ENCODE measurements around the gene FOSB.
"Not testable (repeated sequence)": the region's sequence is repeated elsewhere in the genome, so short reads cannot be mapped to it uniquely, and the experiment has no call there.

The FOSB gene

GRCh38 chr19:45467456-45468158 lies at the start of gene FOSB:
Gene FOSB, plus strand, starts transcription at chr19:45467996. Its CDS starts 591 bp downstream, at chr19:45468587.
- DNase-seq (ENCODE audit: insufficient read length, low spot score) (peak; percentile 91), FAIRE-seq (no peak)

DNA sequence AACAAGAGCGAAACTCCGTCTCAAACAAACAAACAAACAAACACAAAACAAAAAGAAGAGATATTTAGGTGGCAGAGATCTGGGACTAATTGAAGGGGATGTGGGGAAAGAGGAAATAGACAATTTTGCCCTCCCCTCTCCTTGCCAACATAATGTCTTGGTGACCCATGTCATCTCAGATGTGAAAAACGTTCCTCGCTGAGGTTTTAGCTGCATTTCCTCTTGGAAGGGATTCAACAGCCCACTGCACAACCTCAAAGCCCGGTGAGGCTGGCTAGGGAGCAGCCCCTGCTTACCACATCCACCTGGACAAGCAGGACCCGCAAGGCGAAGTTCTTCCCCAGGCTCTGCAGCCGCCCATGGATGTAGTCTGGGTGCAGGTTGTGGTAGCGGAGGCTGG lies 49.0 kb upstream of the FOSB start:
- no peak for DNase-seq (ENCODE audit: insufficient read length, low spot score)

GRCh38 chr19:45419396-45419795 lies 48.4 kb upstream of the FOSB start:
- FAIRE-seq = no peak
- DNase-seq (ENCODE audit: insufficient read length, low spot score) = no peak

More for the DNA sequence above, 49.0 kb upstream of the FOSB start:
- no peak for FAIRE-seq

- DNase-seq (ENCODE audit: insufficient read length, low spot score) (no peak), FAIRE-seq (no peak)
Observed at GRCh38 chr19:45419895-45420294, 47.9 kb upstream of the FOSB start.

- FAIRE-seq = no peak
- no peak for DNase-seq (ENCODE audit: insufficient read length, low spot score)
Observed at GRCh38 chr19:45420356-45420755, 47.4 kb upstream of the FOSB start.

- FAIRE-seq = no peak
- DNase-seq (ENCODE audit: insufficient read length, low spot score) = no peak
Observed at GRCh38 chr19:45420871-45421270, 46.9 kb upstream of the FOSB start.

DNA sequence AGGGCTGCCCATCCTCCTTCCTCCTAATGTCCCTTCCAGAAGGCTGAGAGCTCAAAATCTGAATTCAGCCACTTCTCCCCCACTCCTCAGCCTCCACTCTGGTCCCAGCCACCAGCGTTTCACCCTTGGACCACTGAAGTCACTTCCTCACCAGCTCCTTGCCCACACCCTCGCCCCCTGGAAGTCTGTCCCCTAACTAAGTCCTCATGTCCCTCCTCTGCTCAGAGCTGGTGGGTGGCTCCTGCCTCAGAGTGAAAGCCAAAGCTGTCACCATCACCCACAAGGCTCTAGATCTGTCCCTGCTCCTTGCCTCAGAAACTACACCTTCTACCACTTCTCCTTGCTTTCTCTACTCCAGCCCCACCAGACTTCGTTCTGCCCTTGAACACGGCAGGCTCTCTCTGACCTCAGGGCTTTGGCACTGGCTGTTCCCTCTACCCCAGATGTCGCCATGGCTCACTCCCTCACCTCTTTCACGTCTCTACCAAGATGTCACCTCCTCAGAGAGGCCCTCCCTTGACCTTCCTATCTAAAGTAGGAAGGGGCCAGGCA lies 45.8 kb upstream of the FOSB start:
- no peak for DNase-seq (ENCODE audit: insufficient read length, low spot score)
- FAIRE-seq = no peak

- FAIRE-seq (no peak), DNase-seq (ENCODE audit: insufficient read length, low spot score) (no peak)
Observed at GRCh38 chr19:45423033-45423588, 44.7 kb upstream of the FOSB start.

DNA sequence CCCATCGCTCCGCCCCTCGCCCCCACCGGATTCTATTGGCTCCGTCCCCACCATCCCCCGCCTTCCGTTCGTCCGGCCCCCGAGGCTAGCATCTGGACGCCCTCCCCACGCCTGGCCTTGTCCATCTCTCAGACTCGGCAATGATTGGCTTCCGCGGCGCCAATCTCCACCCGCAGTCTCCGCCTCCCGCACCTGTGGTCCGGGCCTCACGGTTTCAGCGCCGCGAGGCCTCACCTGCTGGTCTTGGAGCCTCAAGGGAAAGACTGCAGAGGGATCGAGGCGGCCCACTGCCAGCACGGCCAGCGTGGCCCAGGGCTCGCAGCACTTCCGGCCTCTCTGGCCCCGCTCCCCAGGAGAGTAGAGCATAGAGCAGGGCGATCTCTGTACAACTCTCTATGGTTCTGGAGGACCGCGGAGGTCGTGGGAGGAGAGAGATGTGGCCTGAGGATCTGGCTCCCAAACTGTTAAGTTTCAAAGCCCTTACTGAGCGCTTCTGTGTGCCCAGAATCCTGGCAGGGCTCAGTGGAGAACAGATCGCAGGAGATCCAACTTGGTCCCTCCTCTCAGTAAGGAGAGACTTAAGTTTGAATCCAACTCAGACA lies 44.1 kb upstream of the FOSB start, which contains the start of gene ERCC1:
Gene ERCC1 (minus strand): TSS at position 329 of the 602 bp plus-strand sequence. CDS start 543 bp downstream, outside the sequence.
- peak; percentile 95 for FAIRE-seq
- DNase-seq (ENCODE audit: insufficient read length, low spot score) = peak; percentile 96

- no peak for FAIRE-seq
- DNase-seq (ENCODE audit: insufficient read length, low spot score) = no peak
Observed at GRCh38 chr19:45424191-45425058, 43.4 kb upstream of the FOSB start.

DNA sequence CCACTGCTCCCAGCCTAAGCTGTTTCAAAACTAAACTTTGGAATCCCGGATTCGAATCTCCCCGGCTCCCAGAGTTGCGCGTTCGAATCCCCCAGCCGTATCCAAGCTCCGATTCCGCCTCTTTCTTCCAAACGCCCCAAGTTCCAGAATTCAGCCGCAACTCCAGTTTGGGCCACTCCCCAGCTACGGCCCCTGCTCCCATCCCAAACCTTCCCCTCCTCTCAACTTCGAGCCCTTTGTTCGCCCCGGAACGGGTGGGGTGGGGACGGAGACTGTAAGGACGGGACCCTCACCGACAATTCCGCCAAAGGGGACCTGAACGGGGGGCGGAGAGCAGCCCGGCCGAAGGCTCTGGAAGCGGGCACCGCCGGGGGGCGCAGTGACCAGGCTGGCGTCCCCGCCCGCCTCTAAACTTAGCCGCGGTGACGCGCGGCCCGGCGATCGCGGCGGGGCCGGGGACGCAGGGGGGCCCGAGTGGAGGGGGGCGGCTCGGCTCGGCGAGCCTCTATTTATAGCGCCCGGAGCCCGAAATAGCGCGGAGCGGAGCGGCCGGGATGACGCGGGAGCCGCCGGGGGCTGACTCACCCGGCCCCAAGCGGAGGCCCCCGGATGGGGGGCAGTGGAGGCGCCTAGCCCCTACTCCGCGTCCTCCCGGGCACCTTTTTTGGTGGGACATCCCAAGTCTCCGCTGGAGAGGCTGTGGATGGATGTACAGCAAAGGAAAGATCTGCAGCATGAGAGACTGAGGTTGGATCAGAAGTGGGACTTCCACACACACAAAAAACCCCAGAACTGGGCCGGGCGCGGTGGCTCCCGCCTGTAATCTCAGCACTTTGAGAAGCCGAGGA lies 39.2 kb upstream of the FOSB start:
- DNase-seq (ENCODE audit: insufficient read length, low spot score) (no peak), FAIRE-seq (no peak)

DNA sequence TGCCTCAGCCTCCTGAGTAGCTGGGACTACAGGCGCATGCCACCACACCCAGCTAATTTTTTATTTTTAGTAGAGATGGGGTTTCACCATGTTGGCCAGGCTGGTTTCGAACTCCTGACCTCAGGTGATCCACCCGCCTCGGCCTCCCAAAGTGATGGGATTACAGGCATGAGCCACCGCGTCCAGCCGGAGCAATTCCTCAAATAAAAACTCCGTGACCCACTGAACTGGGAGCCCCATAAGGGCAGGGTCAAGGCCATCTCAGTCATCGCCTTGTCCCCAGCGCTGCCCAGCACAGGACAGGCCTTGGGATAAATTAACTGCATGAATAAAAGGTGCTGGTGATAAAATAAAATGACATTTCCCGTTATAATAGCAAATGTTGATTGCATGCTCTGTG lies 37.9 kb upstream of the FOSB start:
- FAIRE-seq = not testable (repeated sequence)

GRCh38 chr19:45431008-45431407 lies 36.8 kb upstream of the FOSB start:
- DNase-seq (ENCODE audit: insufficient read length, low spot score); FAIRE-seq: not testable (repeated sequence)

More for the DNA sequence above, 37.9 kb upstream of the FOSB start:
- not testable (repeated sequence) for DNase-seq (ENCODE audit: insufficient read length, low spot score)

DNA sequence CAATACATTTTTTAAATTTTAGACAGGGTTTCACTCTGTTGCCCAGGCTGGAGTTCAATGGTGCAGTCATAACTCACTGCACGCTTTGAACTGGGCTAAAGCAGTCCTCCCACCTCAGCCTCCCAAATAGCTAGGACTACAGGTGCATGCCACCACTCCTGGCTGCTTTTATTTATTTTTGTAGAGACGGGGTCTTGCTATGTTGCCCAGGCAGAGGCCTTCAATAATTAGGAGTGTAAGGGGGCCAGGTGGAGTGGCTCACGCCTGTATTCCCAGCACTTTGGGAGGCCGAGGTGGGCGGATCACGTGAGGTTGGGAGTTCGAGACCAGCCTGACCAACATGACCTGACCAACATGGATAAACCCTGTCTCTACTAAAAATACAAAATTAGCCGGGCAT lies 35.3 kb upstream of the FOSB start:
- DNase-seq (ENCODE audit: insufficient read length, low spot score); FAIRE-seq: not testable (repeated sequence)

GRCh38 chr19:45437328-45437727 lies 30.5 kb upstream of the FOSB start:
- FAIRE-seq = no peak

GRCh38 chr19:45439190-45439568 lies 28.6 kb upstream of the FOSB start:
- FAIRE-seq (no peak), DNase-seq (ENCODE audit: insufficient read length, low spot score) (no peak)

More at GRCh38 chr19:45437328-45437727, 30.5 kb upstream of the FOSB start:
- no peak for DNase-seq (ENCODE audit: insufficient read length, low spot score)

- FAIRE-seq = peak; percentile 28
- peak; percentile 71 for DNase-seq (ENCODE audit: insufficient read length, low spot score)
Observed at GRCh38 chr19:45439569-45440258, 28.1 kb upstream of the FOSB start.

DNA sequence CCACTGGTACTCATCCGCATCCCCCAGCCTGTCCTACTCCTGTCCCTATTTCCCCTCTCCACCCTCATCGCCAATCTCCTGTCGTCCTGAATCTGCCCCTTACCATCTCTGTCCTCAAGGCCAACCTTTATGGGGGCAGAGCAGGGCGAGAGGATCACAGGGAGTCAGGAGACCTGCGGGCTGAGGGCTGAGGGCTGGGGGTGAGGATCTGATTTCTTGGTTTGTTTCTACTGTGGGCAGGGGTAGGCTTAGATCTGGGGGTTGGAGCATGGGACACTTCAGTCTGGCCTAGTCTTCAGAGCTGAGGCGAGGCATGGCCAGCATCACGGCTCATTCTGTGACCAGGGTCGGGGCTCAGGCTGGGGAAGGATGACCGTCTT lies 27.5 kb upstream of the FOSB start:
- DNase-seq (ENCODE audit: insufficient read length, low spot score) (no peak), FAIRE-seq (no peak)
